K562 (cell line): ENCODE results near the gene NFE2. TPM values are rescaled to one million over a fixed set of nuclear protein-coding genes. Genes with fewer than 3 reads are reported as not detected.

ENCODE experiments used
- CBFA2T3 ChIP-seq: fragments of 450-650 bp; IDR thresholded peaks from 2 replicates; pipeline ENCODE4 v1.6.1; 2017
- GABPB1 ChIP-seq: sonication (generic); formaldehyde crosslinking; IDR thresholded peaks from 2 replicates; pipeline ENCODE4 v1.8.0; 2022; ENCODE audit warnings: mild to moderate bottlenecking, missing genetic modification reagents
- HOMEZ ChIP-seq: fragments of 250-450 bp; sonication (Bioruptor Pico); IDR thresholded peaks from 2 replicates; pipeline ENCODE4 v1.4.0; 2020; ENCODE audit warnings: mild to moderate bottlenecking, moderate library complexity
- ILK ChIP-seq: fragments of 450-650 bp; IDR thresholded peaks from 2 replicates; pipeline ENCODE4 v1.6.1; 2016; ENCODE audit warnings: missing genetic modification characterization, low read depth, mild to moderate bottlenecking, missing compliant biosample characterization, moderate library complexity, borderline replicate concordance
- NELFE ChIP-seq: IDR thresholded peaks from 2 replicates; pipeline ENCODE4 v1.6.1; 2011; ENCODE audit warnings: mild to moderate bottlenecking; ENCODE audit not compliant: insufficient read depth, insufficient read length
- SP2 ChIP-seq: IDR thresholded peaks from 2 replicates; pipeline ENCODE4 v1.6.1; 2011; ENCODE audit warnings: mild to moderate bottlenecking, low read depth, low read length, moderate library complexity; ENCODE audit not compliant: poor library complexity, severe bottlenecking; ENCODE audit errors: extremely low read depth
- STAT6 ChIP-seq: sonication (generic); formaldehyde crosslinking; IDR thresholded peaks from 2 replicates; pipeline ENCODE4 v1.8.1; 2023; ENCODE audit warnings: mild to moderate bottlenecking, missing genetic modification reagents
- TAF15 ChIP-seq: fragments of 200-400 bp; formaldehyde crosslinking; IDR thresholded peaks from 2 replicates; pipeline ENCODE4 v1.6.1; 2017; ENCODE audit warnings: mild to moderate bottlenecking, low read depth, low read length, moderate library complexity
- THAP12 ChIP-seq: fragments of 250-450 bp; sonication (Bioruptor Pico); IDR thresholded peaks from 2 replicates; pipeline ENCODE4 v1.9.0; 2021; ENCODE audit warnings: mild to moderate bottlenecking, inconsistent platforms
- THRA ChIP-seq: fragments of 450-650 bp; IDR thresholded peaks from 2 replicates; pipeline ENCODE4 v1.6.1; 2017; ENCODE audit warnings: mild to moderate bottlenecking, moderate library complexity
- ZBTB12 ChIP-seq: fragments of 250-450 bp; sonication (Bioruptor Pico); IDR thresholded peaks from 2 replicates; pipeline ENCODE4 v1.4.0; 2020
- ZBTB49 ChIP-seq: sonication (generic); formaldehyde crosslinking; IDR thresholded peaks from 2 replicates; pipeline ENCODE4 v1.8.0; 2022; ENCODE audit warnings: missing genetic modification reagents, mild to moderate bottlenecking, borderline replicate concordance
- ZNF184 ChIP-seq: sonication (generic); formaldehyde crosslinking; IDR thresholded peaks from 2 replicates; pipeline ENCODE4 v1.5.0; 2020; ENCODE audit warnings: missing genetic modification reagents
- ZNF77 ChIP-seq: fragments of 250-450 bp; sonication (Bioruptor Pico); IDR thresholded peaks from 2 replicates; pipeline ENCODE4 v1.5.0; 2020
- polyA plus RNA-seq, 8 experiments: library from polyadenylated mRNA; depleted of rRNA in 4 of 8; stranded (reverse) in 5 of 8; unstranded in 3 of 8; fragments of >200 nt; fragmentation: Nextera tagmentation in 2 of 8; fragmentation: Illumina TruSeq in 1 of 8; extraction: Ambion mirVana in 2 of 8; extraction: Trizol in 1 of 8; gene quantifications; 2 replicates each; pipeline versions ENCODE4 v1.2.1 to v1.2.3, GENCODE V29; 2011 to 2014; ENCODE audit warnings: inconsistent platforms in 1 of 8, missing spikeins in 1 of 8
- total RNA-seq, 7 experiments: library from RNA; depleted of rRNA in 6 of 7; stranded (reverse); fragments of >200 nt in 6 of 7; fragmentation: Illumina TruSeq in 2 of 7; extraction: Trizol in 2 of 7; gene quantifications; 2 replicates each; pipeline versions ENCODE4 v1.2.1 to v1.2.3, GENCODE V29; 2011 to 2021; ENCODE audit warnings: low replicate concordance in 1 of 7

The NFE2 gene
- total and polyA plus RNA-seq, 9 of the 15 experiments (the other 6 are each of a cell fraction or from before 2014, with no cell fraction given) = 12.3 to 282 (median 208) TPM

GRCh38 chr12:54287261-54288157 is 13.3 kb downstream of the NFE2 start (continued):
- TF ChIP-seq STAT6 (CRISPR knock-in tag) = no peak
- TF ChIP-seq ZBTB12 (CRISPR knock-in tag) = no peak
- TF ChIP-seq ZBTB49 (CRISPR knock-in tag) = 0 out of 2 replicates have a peak, but pooled peaks have one; percentile 45
- no peak for TF ChIP-seq ZNF184
- TF ChIP-seq HOMEZ = no peak
- no peak for TF ChIP-seq CBFA2T3
- TF ChIP-seq ILK = no peak
- no peak for TF ChIP-seq THAP12 (CRISPR knock-in tag)
- no peak for TF ChIP-seq THRA
- TF ChIP-seq NELFE = no peak
- 0 out of 2 replicates have a peak, but pooled peaks have one; percentile 46 for TF ChIP-seq GABPB1
- no peak; the same call in 1 of the 2 replicates for TF ChIP-seq ZNF77 (CRISPR knock-in tag)
- no peak for TF ChIP-seq TAF15
- TF ChIP-seq SP2 = no peak
